Ishikawa (cell line): ENCODE measurements around the gene ENHO.

ENCODE experiments used
- EP300 ChIP-seq: IDR thresholded peaks from 2 replicates; pipeline ENCODE4 v1.6.1; 2012; ENCODE audit warnings: borderline replicate concordance
- FOXM1 ChIP-seq: IDR thresholded peaks from 2 replicates; pipeline ENCODE4 v1.6.1; 2012; ENCODE audit warnings: low read depth, borderline replicate concordance
- NFIC ChIP-seq: IDR thresholded peaks from 2 replicates; pipeline ENCODE4 v1.6.1; 2012
- TEAD4 ChIP-seq: IDR thresholded peaks from 2 replicates; pipeline ENCODE4 v1.6.1; 2012
- YY1 ChIP-seq: IDR thresholded peaks from 2 replicates; pipeline ENCODE4 v1.6.1; 2012; ENCODE audit warnings: low read depth
- TF ChIP-seq, protein P1 (sequence below): IDR thresholded peaks from 2 replicates; pipeline ENCODE4 v1.6.1; 2012
- TF ChIP-seq, protein P2 (sequence below): IDR thresholded peaks from 2 replicates; pipeline ENCODE4 v1.6.1; 2012; ENCODE audit warnings: low read depth, mild to moderate bottlenecking

DNA sequence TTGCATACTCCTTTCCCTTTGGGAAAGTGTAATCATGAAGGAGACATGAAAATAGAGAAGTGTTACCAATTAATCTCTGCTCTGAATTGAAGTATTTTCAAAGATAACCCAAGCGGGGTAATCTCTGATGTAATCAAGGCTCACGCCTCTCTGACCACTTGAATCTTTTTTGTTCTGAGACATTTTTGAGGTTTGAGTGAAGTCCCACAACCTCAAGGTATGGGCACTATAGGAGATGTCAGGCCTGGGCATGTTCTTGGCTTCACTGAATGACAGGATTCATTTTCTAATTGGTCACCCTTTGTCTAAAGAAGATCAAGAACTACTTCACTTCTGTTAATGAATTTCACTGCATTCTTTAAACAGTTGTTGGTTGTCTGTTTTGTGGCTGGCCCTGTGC, 23.7 kb downstream of the ENHO start:
- TF ChIP-seq YY1 = no peak
- no peak for TF ChIP-seq EP300
- TF ChIP-seq FOXM1 = no peak
- no peak for TF ChIP-seq NFIC
- TF ChIP-seq, protein P1, sequence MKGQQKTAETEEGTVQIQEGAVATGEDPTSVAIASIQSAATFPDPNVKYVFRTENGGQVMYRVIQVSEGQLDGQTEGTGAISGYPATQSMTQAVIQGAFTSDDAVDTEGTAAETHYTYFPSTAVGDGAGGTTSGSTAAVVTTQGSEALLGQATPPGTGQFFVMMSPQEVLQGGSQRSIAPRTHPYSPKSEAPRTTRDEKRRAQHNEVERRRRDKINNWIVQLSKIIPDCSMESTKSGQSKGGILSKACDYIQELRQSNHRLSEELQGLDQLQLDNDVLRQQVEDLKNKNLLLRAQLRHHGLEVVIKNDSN = no peak
- no peak for TF ChIP-seq TEAD4
- TF ChIP-seq, protein P2, sequence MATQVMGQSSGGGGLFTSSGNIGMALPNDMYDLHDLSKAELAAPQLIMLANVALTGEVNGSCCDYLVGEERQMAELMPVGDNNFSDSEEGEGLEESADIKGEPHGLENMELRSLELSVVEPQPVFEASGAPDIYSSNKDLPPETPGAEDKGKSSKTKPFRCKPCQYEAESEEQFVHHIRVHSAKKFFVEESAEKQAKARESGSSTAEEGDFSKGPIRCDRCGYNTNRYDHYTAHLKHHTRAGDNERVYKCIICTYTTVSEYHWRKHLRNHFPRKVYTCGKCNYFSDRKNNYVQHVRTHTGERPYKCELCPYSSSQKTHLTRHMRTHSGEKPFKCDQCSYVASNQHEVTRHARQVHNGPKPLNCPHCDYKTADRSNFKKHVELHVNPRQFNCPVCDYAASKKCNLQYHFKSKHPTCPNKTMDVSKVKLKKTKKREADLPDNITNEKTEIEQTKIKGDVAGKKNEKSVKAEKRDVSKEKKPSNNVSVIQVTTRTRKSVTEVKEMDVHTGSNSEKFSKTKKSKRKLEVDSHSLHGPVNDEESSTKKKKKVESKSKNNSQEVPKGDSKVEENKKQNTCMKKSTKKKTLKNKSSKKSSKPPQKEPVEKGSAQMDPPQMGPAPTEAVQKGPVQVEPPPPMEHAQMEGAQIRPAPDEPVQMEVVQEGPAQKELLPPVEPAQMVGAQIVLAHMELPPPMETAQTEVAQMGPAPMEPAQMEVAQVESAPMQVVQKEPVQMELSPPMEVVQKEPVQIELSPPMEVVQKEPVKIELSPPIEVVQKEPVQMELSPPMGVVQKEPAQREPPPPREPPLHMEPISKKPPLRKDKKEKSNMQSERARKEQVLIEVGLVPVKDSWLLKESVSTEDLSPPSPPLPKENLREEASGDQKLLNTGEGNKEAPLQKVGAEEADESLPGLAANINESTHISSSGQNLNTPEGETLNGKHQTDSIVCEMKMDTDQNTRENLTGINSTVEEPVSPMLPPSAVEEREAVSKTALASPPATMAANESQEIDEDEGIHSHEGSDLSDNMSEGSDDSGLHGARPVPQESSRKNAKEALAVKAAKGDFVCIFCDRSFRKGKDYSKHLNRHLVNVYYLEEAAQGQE = no peak
